HEK293 (cell line): ENCODE measurements around the gene CAV2.

Source experiments
- CTCF ChIA-PET: fragments of 350-600 bp; formaldehyde crosslinking; extraction: SDS; loops from one replicate; lab custom pipeline; 2021; ENCODE audit warnings: antibody characterized with exemption; lab: Yijun Ruan, JAX
- POLR2A ChIA-PET: fragments of 300-600 bp; formaldehyde crosslinking; extraction: SDS; loops from one replicate; lab custom pipeline; 2020; ENCODE audit warnings: antibody characterized with exemption, inconsistent platforms; lab: Yijun Ruan, JAX
- H3K27ac ChIP-seq: fragments of 200-500 bp; sonication (Bioruptor generic); 2 replicates; pipeline ENCODE4 v1.5.1; 2014; ENCODE audit warnings: low read depth, low read length, control low read depth, inconsistent platforms; ENCODE audit errors: extremely low read depth
- H3K36me3 ChIP-seq, 2 experiments: fragments of 200-500 bp in 1 of 2; sonication (Bioruptor generic) in 1 of 2; 1 replicate in 1 of 2; 2 replicates in 1 of 2; pipeline ENCODE4 v1.5.1; 2014 to 2017; ENCODE audit warnings: inconsistent platforms in 2 of 2, low read length in 2 of 2; ENCODE audit not compliant: control insufficient read depth in 2 of 2, insufficient read depth in 1 of 2
- H3K4me1 ChIP-seq: fragments of 200-500 bp; sonication (Bioruptor generic); 2 replicates; pipeline ENCODE4 v1.5.1; 2014; ENCODE audit warnings: mild to moderate bottlenecking, low read length, inconsistent platforms; ENCODE audit not compliant: control insufficient read depth, insufficient read depth
- H3K4me3 ChIP-seq: 2 replicates; pipeline ENCODE4 v1.5.1; 2011; ENCODE audit warnings: low read depth, mild to moderate bottlenecking, control low read depth, low read length, moderate library complexity
- H3K9me3 ChIP-seq: fragments of 200-500 bp; sonication (Bioruptor generic); 2 replicates; pipeline ENCODE4 v1.5.1; 2014; ENCODE audit warnings: low read depth, low read length, inconsistent platforms; ENCODE audit not compliant: control insufficient read depth, insufficient read depth
- IKZF3 ChIP-seq: fragments of 450-650 bp; IDR thresholded peaks from 2 replicates; pipeline ENCODE4 v1.5.0; 2018; ENCODE audit warnings: missing biosample characterization, mild to moderate bottlenecking, missing genetic modification characterization, moderate library complexity
- TSHZ1 ChIP-seq: fragments of 450-650 bp; formaldehyde crosslinking; IDR thresholded peaks from 2 replicates; pipeline ENCODE4 v1.5.1; 2016; ENCODE audit warnings: missing biosample characterization, missing genetic modification characterization, borderline replicate concordance
- ZFP69B ChIP-seq: fragments of 450-650 bp; formaldehyde crosslinking; IDR thresholded peaks from 2 replicates; pipeline ENCODE4 v1.5.1; 2016; ENCODE audit warnings: missing biosample characterization, missing genetic modification characterization
- ZIC2 ChIP-seq: fragments of 450-650 bp; formaldehyde crosslinking; IDR thresholded peaks from 2 replicates; pipeline ENCODE4 v1.5.1; 2016; ENCODE audit warnings: missing biosample characterization, missing genetic modification characterization
- ZNF121 ChIP-seq: fragments of 450-650 bp; formaldehyde crosslinking; IDR thresholded peaks from 2 replicates; pipeline ENCODE4 v1.5.1; 2016; ENCODE audit warnings: missing biosample characterization, missing genetic modification characterization
- ZNF140 ChIP-seq: fragments of 450-650 bp; formaldehyde crosslinking; IDR thresholded peaks from 2 replicates; pipeline ENCODE4 v1.5.1; 2016; ENCODE audit warnings: missing biosample characterization, missing genetic modification characterization
- ZNF18 ChIP-seq: fragments of 450-650 bp; formaldehyde crosslinking; IDR thresholded peaks from 2 replicates; pipeline ENCODE4 v1.5.1; 2016; ENCODE audit warnings: missing biosample characterization, missing genetic modification characterization
- ZNF202 ChIP-seq: fragments of 450-650 bp; formaldehyde crosslinking; IDR thresholded peaks from 2 replicates; pipeline ENCODE4 v1.5.1; 2016; ENCODE audit warnings: missing biosample characterization, missing genetic modification characterization, borderline replicate concordance
- ZNF221 ChIP-seq: fragments of 450-650 bp; formaldehyde crosslinking; IDR thresholded peaks from 2 replicates; pipeline ENCODE4 v1.5.1; 2017; ENCODE audit warnings: missing biosample characterization, missing genetic modification characterization, borderline replicate concordance
- ZNF341 ChIP-seq: fragments of 450-650 bp; formaldehyde crosslinking; IDR thresholded peaks from 2 replicates; pipeline ENCODE4; 2016; ENCODE audit warnings: low read depth, missing biosample characterization, missing genetic modification characterization
- ZNF549 ChIP-seq: fragments of 450-650 bp; IDR thresholded peaks from 2 replicates; pipeline ENCODE4 v1.5.1; 2018; ENCODE audit warnings: missing biosample characterization, missing genetic modification characterization, mild to moderate bottlenecking, inconsistent platforms, moderate library complexity
- ZNF560 ChIP-seq: fragments of 450-650 bp; formaldehyde crosslinking; IDR thresholded peaks from 2 replicates; pipeline ENCODE4 v1.5.1; 2017; ENCODE audit warnings: missing biosample characterization, missing genetic modification characterization, borderline replicate concordance
- ZNF837 ChIP-seq: fragments of 450-650 bp; formaldehyde crosslinking; IDR thresholded peaks from 2 replicates; pipeline ENCODE4 v1.5.1; 2016; ENCODE audit warnings: missing biosample characterization, missing genetic modification characterization
- TF ChIP-seq, protein P1 (sequence below): fragments of 450-650 bp; formaldehyde crosslinking; IDR thresholded peaks from 2 replicates; pipeline ENCODE4 v1.5.1; 2017; ENCODE audit warnings: missing biosample characterization, missing genetic modification characterization
- TF ChIP-seq, protein P2 (sequence below): fragments of 450-650 bp; formaldehyde crosslinking; IDR thresholded peaks from 2 replicates; pipeline ENCODE4; 2016; ENCODE audit warnings: missing biosample characterization, missing genetic modification characterization

The CAV2 gene

DNA sequence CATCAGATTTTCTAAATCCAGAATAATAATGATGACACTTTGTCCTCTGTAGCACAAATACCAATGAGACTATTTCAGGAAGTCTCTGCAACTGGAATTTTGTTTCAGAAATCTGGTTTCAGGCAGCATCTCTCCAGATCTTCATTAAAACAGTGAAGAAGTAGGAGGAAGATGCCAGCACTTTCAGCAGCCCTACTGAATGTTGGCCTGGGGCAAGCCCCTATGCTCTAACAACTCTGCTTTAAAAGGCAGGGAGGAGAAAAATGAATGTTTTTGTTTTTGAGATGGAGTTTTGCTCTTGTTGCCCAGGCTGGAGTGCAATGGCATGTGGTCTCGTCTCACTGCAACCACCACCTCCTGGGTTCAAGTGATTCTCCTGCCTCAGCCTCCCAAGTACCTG lies 18.1 kb downstream of the CAV2 start (continued):
- TF ChIP-seq ZNF140 (tag by site-specific recombination) (no peak), IKZF3 (tag by site-specific recombination) (no peak), ZIC2 (no peak)

DNA sequence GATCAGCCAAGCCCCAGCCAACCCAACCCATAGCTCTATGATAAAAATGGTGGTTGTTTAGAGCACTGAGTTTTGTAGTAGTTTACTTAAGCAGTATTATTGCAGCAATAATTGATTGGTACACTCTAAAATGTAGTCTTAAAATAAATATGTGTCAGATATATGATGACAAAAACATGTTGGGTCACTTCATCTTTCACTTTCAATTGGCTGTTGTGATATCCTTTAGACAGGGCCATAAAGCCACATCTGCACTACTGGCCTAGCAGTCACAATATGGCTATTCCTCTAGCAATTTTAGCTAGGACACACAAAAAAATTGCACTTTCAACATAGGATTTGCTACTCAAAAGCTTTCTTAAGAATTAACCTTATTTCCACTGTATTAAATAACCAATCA lies 19.4 kb downstream of the CAV2 start:
- Histone ChIP-seq H3K4me3 (no peak overlapping the region), H3K27ac (no peak overlapping the region)
- POLR2A ChIA-PET: no interaction called here

GRCh38 chr7:116521046-116521664 lies 21.6 kb downstream of the CAV2 start:
- Histone ChIP-seq H3K36me3 (no peaks in the 10 kb centered on the region), H3K9me3 (no peaks in the 10 kb centered on the region), H3K27ac (no peak overlapping the region)
- ChIA-PET CTCF (no interaction called here), POLR2A (interaction anchor here (0.7 kb wide), 1 partner anchor 782 kb away, joined by 3 read pairs; no protein-coding TSS in a partner anchor)
- no peak for TF ChIP-seq ZNF18 (tag by site-specific recombination)
- TF ChIP-seq, protein P1, sequence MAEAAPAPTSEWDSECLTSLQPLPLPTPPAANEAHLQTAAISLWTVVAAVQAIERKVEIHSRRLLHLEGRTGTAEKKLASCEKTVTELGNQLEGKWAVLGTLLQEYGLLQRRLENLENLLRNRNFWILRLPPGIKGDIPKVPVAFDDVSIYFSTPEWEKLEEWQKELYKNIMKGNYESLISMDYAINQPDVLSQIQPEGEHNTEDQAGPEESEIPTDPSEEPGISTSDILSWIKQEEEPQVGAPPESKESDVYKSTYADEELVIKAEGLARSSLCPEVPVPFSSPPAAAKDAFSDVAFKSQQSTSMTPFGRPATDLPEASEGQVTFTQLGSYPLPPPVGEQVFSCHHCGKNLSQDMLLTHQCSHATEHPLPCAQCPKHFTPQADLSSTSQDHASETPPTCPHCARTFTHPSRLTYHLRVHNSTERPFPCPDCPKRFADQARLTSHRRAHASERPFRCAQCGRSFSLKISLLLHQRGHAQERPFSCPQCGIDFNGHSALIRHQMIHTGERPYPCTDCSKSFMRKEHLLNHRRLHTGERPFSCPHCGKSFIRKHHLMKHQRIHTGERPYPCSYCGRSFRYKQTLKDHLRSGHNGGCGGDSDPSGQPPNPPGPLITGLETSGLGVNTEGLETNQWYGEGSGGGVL (tag by site-specific recombination): no peak
- TF ChIP-seq, all 188 proteins: peak for 0
- H3K4me1 ChIP-seq: no peaks in the 10 kb centered on the region
- no peak overlapping the region for H3K4me3 ChIP-seq

More for the DNA sequence above, 19.4 kb downstream of the CAV2 start:
- TF ChIP-seq ZNF560 (tag by site-specific recombination): no peak
- TF ChIP-seq ZIC2: no peak
- no peak for TF ChIP-seq ZNF549
- TF ChIP-seq, protein P2, sequence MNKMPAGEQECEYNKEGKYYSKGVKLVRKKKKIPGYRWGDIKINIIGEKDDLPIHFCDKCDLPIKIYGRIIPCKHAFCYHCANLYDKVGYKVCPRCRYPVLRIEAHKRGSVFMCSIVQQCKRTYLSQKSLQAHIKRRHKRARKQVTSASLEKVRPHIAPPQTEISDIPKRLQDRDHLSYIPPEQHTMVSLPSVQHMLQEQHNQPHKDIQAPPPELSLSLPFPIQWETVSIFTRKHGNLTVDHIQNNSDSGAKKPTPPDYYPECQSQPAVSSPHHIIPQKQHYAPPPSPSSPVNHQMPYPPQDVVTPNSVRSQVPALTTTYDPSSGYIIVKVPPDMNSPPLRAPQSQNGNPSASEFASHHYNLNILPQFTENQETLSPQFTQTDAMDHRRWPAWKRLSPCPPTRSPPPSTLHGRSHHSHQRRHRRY (tag by site-specific recombination): no peak
- no peak for TF ChIP-seq ZNF221 (tag by site-specific recombination)
- TF ChIP-seq ZNF202 (tag by site-specific recombination): no peak
- no peak for TF ChIP-seq ZFP69B (tag by site-specific recombination)
- TF ChIP-seq TSHZ1 (tag by site-specific recombination): no peak
- TF ChIP-seq ZNF341 (tag by site-specific recombination): no peak
- no peak for TF ChIP-seq ZNF837 (tag by site-specific recombination)
- no peak for TF ChIP-seq ZNF121 (tag by site-specific recombination)
- no peak for TF ChIP-seq ZNF18 (tag by site-specific recombination)
- Histone ChIP-seq H3K36me3 (no peaks in the 10 kb centered on the region), H3K9me3 (no peaks in the 10 kb centered on the region), H3K4me1 (no peaks in the 10 kb centered on the region)
- CTCF ChIA-PET: interaction anchor here (0.6 to 1.7 kb wide), 3 partner anchors 14 to 261 kb away, joined by 3 to 4 read pairs (median 3); no protein-coding TSS in a partner anchor
